DND-41 (cell line): ENCODE data around the gene WDR70.

Experiments used
- CTCF ChIP-seq: IDR thresholded peaks from 2 replicates; pipeline ENCODE4 v1.5.1; 2012; ENCODE audit warnings: borderline replicate concordance, low read length, moderate library complexity, mild to moderate bottlenecking; ENCODE audit not compliant: poor library complexity, severe bottlenecking; ENCODE audit errors: extremely low read depth
- EZH2 ChIP-seq: IDR thresholded peaks from 3 replicates; pipeline ENCODE4 v1.6.1; 2012; ENCODE audit warnings: borderline replicate concordance, low read depth, mild to moderate bottlenecking, moderate library complexity, low read length, inconsistent platforms; ENCODE audit not compliant: severe bottlenecking

- TF ChIP-seq CTCF, result no peak
- no peak for TF ChIP-seq EZH2
Observed at GRCh38 chr5:37735649-37736347, 356.7 kb downstream of the WDR70 start.
